Measurements from ENCODE around the gene COL9A3.
"Not testable (repeated sequence)": the region's sequence is repeated elsewhere in the genome, so short reads cannot be mapped to it uniquely, and the experiment has no call there.

COL9A3 gene

DNA sequence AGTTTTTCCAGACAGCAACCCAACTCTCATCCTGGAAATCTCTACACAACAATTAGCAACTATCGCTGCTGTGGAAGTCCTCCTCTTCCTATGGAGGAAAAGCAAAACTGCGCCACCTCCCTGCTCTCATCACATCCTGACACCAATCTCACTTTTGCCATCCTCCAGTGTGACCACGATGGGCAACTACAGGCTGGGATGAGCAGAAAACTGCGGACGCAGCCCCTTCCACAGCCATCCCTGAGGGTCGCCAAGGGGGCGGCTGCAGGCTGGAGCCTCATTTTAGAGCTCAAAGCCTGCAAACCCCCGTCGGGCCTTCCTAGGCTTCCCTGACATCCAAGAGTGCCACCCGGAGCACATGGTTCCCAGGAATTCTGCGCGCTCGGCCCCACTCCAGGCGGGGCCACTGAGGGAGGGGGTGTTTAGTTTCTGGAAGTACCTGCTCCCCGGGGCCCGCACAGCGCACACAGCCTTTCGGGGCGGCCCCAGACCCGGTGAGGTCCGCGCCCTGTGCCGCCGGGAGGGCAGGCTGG is 43.6 kb downstream of the COL9A3 start:
- DNase-seq = no peak

DNA sequence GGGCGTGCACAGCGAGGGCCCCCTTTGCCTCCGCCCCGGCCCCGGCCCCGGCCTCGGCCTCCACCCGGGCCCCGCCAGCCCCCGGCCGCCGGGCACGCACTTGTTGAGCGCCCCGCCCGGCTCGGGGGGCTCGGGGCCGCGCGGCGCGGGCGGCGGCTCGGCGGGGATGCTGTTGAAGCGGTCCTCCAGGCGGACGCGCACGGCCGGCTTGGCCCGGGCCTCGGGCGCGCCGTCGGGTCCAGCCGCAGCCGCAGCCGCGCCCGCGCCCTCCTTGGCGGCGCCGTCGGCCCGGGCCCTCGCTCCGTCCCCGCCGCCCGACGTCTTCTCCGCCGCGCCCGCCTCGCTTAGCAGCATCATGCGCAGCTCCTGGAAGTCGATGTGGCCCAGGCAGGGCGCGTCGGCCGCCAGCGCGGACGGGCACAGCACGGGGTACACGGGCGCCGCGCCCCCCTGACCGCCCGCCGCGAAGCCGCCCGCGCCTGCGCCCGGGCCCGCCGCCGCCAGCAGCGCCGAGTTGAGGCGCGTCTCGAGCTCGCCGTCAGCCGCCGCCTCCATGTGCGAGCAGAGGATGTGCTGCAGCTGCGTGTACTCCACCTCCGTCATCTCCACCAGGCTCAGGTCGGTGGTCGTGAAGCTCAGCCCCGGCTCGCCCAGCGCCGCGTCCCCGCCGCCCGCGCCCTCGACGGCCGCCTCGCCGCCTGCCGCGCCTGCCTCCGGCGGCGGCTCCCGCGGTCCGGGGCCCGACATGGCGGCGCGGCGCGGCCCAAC is 44.3 kb downstream of the COL9A3 start:
- DNase-seq = no peak

DNA sequence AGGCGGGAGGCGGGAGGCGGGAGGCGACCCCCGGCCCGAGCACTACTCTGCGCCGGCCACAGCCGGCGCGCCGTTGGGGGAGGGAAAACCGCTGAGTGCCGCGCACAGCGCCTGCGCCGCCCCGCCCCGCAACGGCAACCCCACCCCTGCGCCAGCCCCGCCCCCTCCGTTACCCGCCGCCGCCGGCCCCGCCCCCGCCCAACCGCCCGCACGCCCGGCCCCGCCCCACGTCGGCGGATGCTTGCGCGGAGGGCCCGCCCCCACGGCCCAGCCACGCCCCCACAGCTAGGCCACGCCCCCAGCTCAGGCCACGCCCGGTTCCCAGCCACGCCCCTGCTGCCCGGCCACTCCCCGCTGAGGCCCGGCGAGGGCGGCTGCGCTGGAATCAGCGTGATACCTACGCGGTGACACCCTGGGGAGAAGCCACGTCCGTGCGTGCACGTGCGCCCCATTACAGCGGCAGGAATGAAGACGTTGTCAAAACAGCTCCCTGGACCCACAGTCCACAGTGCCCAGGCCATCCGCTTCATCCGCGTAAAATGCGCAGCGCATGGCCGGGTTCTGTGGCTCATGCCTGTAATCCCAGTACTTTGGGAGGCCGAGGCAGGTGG is 45.0 kb downstream of the COL9A3 start, which contains the start of gene TCFL5:
Gene TCFL5 (minus strand): TSS at position 97 of the 611 bp plus-strand sequence. CDS start 152 bp downstream, outside the sequence.
- DNase-seq = no peak

DNA sequence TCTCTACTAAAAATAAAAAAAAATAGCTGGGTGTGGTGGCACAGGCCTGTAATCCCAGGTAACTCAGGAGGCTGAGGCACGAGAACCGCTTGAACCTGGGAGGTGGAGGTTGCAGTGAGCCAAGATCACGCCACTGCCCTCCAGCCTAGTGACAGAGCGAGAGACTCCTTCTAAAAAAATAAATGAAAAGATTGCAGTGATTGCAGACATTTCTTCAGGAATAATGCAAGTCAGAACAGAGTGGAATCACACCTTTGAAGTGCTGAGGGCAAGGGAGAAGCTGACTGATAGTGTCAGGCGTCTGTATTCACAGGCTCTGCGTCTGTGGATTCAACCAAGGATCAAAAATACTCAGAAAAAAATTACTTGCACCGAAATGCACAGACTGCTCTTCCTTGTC is 47.4 kb downstream of the COL9A3 start:
- no peak for DNase-seq

DNA sequence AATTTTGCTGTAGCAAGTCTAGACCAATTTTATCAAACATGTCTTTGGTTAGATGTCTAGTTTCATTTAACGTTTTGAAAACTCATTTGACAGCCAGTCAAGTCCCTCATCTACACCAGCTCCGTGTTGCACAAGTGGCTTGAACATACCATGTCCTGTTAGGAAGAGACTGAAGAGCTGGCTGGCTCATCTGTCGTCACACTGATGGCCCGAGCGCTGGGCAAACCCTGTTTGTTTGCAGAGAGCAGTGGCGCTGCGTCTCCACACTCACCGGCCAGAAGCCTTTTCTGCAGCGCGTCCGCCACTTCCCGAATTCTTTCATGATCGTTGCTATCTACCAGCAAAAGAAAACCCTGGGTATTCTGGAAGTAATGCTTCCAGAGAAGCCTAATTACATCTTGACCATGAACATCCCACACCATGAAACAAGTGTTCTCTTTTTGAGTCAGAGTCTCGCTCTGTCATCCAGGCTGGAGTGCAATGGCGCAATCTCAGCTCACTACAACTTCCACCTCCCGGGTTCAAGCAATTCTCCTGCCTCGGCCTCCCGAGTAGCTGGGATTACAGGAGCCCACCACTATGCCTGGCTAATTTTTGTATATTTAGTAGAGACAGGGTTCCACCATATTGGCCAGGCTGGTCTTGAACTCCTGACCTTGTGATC is 55.5 kb downstream of the COL9A3 start:
- DNase-seq = no peak

DNA sequence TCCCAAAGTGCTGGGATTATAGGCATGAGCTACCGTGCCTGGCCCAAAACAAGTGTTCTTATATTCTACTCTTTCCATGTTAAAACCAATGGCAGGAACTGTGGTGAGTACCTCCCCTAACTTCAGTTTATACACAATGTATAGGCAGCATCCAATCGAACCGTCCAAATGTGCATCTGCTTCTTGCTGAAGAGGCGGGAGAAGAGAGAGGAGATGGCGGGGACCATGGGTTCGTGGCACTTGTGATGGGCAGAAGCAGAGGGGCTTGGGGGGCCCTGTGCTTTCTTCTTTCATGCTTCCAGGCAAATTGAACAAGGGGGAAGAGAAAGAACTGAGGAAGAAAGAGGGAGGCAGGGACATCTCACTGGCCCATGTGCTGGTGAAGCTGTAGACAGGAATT is 56.0 kb downstream of the COL9A3 start:
- no peak for DNase-seq

DNA sequence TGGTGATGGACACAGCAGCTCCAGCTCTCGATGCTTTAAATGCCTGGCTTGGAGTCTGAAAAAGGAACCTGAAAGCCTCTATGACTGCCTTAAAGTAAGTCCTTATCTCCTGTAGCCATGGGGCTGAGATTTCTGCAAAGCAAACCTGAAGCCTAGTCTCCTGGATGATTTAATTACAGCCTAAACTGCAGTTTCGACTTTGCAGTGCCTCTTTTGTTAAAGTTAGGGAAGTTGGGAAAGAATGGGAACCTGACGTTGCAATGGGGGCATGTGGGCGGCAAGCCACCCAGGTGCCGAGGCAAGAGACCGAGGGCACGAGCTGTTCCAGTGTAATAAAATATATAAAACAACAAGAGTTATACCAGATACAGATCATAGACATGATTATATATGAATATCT is 56.4 kb downstream of the COL9A3 start:
- no peak for DNase-seq

DNA sequence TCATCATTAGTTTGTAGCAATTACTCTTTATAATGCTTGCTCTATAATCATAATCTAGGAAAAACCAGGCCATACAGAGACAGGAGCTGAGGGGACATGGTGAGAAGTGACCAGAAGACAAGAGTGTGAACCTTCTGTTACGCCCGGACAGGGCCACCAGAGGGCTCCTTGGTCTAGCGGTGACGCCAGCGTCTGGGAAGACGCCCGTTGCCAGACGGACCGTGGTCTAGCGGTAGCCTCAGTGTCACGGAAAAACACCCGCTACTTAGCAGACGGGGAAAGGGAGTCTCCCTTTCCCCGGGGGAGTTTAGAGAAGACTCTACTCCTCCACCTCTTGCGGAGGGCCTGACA is 56.8 kb downstream of the COL9A3 start:
- DNase-seq = not testable (repeated sequence)

DNA sequence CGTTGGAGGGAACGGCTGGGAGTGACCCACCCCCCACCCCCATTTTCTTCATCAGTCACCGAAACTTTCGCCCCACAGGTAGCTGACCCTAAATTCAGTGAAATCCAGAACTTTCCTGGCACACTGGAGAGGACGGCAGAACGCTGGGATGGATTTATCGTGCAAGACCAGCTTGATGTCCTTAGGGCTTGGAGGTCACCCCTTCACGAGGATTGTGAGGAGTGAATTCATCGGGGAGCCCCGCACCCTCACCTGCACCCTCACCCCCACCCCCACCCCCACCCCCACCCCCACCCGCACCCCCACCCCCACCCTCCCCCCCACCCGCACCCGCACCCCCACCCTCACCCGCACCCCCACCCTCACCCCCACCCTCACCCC is 58.1 kb downstream of the COL9A3 start:
- DNase-seq = no peak

DNA sequence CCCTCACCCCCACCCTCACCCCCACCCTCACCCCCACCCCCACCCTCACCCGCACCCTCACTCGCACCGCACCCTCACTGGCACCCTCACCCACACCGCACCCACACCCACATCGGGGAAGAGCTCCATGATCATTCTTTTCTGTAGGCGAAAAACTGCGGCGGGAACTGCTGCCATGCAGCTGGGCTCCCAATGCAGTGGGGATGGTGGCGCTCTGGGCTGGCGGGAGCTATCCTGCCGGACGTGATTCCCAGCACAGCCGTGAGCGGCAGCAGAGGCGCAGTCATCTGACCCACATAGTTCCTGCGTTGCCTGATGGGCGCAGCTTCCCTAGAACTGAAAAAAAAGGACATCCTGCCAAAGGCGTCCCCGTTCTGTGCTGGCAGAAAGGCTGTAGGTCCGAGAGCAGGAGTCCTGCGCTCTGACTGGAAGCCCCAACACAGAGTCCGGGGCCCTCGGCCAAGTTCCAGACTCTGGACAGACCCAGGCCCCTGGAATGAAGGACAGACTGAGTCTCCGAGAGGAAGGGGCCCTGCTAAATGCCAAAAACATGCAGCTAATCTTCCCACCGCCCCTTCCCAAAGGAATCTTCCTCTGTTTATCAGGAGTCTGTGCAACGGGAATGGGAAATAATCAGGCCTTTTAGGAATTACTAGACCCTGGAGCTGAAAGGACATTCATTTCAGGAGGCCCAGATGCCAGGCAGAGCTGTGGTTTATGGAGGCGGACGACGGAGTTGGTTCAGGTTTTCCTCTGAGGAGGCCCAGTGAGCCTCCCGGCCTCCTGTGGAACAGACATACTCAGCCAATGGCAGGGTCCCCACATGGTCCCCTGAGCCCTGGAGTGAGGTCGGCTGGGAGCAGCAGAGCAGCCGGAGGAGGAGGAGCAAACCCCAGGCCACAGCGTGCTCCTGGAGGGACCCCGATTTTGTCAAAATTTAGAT is 58.8 kb downstream of the COL9A3 start:
- peak; percentile 20 for DNase-seq

DNA sequence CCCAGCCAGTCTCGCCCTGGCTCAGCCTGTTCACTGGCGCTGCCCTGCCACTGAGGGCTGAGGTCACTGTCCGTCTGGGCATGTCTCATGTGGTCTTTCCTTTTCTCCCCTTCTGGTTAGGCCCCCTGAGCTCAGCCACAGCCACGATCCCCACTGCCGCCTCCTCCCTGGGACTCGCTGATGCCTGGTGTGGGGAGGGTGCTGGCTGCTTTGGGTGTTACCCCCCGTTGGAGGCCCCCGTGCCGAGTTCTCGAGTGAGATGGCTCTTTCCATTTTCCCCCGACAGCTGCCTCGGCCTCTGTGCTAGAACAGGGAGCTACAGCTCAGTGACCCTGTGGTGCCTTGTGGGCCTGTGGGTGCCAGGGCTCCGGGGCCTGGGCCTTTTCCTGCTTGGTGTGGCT is 59.7 kb downstream of the COL9A3 start:
- no peak for DNase-seq

DNA sequence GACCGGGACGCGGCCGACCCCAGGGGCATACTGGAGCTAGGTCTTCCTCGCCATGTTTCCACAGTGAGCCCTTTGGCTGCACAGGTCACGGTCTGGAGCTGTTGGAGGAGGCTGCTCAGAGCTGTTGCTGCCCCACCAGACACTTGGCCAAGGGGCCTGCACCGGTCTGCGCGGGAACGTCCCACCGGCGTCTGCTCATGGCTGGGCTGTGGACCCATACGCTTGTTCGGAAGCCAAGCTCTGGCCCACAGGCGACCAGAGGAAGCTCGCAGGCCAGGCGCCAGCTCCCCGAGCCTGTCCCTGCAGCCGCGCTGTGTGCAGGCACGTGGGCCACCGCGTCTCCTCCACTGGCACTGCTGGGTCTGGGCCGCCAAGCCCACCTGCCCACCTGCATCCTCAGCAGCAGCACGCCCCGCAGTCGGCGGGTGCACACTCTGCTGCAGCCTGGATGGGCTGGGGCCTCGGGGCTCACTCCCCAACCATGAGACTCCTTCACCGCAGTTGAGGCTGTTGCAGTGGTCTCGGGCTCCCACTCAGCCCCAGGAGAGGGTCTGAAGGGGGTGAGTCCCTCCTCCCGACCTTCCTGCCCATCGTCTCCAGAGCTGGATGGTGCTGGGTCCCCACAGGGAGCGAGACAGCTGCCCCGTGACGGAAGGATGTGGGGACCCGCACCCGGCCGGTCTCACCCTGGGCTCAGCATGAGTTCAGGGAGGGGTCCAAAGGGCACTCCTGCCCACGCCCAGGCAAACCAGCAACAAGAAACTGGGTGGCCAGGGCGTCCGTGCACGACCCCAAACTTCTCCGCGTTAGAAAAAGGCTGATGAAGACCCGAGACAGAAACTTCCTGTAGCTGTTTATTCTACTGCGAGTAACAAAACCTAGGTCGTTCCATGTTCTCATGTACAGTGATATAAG is 60.3 kb downstream of the COL9A3 start:
- no peak for DNase-seq

DNA sequence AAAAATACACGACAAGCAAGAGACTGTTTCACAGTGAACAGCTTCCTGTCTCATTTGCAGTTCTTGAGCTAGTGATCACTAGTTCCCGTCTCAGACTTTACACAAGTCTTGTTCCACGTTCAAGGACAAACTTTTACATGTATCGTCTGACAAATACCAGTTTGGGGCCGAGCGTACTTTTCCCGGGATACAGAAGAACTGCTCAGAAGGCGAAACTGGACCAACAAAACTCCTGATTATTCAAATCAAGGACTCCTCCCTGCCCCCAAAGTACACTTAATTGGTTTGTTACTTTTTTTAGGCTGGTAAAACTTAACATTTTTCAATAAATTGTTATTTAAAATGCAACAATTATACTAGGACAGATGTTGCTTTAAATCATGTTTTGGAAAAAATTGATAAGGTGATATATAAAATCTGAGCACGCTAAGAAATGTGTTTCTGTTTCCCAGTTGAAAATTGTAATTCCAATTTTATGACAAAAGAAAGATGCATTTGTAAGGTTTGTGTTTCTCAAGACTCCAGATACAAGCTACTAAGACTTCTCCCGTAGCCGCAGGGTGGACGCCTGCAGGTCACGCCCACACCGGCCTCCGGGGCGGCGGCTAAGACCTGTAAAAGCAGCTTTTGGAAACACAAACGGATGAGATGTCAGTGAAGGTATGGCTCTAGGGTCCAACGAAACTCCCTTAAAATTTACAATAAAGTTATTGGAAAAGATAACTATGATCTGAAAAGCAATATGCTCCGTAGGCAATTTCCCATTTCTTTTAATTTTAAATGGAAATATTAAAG is 61.6 kb downstream of the COL9A3 start:
- no peak for DNase-seq

DNA sequence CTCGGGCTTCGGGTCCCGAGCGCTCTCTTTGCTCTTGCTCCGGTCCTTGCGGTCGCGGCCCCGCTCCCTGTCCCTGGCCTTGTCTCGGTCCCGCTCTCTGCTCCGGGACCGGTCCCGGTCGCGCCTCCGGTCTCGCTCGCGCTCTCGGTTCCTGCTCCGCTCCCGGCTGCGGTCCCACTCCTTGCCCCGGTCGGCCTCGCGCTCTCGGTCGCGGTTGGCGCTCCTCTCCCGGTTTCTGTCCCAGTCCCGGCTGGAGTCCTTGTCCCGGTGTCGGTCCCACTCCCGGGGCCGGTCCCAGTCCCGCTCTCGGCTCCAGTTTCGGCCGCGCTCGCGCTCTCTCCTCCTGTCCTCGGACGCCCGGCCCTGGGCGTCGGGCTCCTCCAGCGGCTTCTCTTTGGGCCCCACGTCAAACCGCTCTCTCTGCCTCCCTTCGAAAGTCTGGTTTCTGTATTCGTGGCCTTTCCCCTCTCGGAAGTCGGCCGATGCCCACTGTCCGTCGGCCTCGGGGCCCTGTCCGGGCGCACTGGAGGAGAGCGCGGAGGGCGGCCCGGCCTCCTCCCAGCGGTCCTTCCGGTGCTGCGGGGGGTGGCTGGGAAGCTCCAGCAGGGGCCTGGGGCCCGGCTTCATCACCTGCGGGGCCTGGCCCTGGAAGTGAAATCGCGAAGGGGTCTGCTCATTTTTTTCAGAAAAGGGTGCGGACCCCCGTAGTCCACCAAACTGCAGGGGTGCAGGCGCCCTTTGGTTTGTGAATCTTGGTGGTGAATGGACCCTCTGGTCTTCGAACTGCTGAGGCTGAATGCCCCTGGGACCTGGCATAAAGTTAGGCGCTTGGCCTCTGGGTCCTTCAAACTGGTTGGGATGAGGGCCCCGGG is 62.7 kb downstream of the COL9A3 start:
- no peak for DNase-seq

DNA sequence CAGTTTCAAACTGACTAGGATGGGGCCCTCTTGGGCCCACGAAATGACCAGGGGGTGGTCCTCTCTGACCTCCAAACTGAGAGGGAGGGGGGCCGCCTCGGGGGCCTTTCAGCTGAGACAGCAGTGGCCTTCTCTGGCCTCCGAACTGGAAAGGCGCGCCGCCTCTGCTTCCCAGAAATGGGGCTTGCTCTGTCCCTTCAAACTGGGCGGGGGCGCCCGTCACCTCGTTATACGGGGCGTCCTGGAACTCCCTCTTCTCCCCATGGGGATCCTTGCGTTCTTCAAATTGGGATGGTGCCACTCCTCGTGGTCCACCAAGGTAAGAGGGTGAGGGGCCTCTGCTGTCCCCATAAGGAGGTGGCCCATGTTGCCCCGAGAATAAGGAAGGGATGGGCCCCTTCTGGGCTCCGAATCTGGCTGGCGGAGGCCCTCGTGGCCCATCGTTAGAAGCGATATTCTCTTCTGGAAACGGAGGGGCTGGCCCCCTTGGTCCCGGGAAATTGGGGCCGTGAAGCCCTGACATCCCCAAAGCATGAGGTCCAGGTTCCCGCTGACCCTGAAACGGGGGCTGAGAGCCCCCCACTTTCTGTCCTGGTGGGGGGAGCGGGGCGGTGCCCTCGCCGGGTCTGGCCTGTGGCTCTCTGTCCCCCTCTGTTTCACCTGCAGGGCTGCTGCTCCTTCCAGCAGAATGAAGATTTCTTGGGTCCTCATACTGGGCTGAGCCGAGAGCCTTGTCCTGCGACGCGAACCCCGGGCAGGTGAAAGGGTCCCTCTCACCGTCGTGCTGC is 63.5 kb downstream of the COL9A3 start:
- no peak for DNase-seq

DNA sequence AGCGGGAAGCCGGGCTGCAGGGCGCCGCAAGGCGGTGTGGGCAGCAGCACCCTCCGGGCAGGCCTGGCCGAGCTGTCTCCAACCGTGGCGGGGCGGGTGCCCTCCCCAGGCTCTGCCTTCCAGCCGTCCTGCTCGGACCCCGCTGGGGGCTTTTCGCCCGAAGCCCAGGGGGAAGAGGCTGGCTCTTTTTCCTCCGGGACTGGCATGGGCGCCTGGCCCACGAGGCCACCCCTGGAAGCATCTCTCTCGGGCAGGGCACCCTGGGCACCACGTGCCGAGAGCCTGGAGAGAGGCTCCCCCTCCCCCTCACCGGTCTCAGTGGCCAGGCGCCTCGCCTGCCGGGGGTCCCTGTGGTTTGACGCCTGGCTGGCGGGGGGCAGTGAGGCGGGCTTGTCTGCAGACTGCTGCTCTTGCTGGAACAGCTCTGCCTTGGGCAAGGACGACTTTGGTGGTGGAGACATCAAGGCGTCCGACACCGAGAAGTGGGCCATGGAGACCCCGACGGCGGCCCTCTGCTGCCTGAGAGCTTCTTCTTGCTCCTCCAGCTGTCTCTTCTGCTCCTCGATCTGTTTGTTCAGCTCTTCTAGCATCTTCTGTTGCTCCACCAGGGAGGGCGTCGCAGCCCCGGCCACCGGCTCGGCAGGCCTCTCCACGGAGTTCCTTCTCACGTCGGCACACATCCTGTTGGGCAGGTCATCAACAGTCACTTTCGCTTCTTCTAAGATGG is 64.2 kb downstream of the COL9A3 start:
- DNase-seq = no peak

DNA sequence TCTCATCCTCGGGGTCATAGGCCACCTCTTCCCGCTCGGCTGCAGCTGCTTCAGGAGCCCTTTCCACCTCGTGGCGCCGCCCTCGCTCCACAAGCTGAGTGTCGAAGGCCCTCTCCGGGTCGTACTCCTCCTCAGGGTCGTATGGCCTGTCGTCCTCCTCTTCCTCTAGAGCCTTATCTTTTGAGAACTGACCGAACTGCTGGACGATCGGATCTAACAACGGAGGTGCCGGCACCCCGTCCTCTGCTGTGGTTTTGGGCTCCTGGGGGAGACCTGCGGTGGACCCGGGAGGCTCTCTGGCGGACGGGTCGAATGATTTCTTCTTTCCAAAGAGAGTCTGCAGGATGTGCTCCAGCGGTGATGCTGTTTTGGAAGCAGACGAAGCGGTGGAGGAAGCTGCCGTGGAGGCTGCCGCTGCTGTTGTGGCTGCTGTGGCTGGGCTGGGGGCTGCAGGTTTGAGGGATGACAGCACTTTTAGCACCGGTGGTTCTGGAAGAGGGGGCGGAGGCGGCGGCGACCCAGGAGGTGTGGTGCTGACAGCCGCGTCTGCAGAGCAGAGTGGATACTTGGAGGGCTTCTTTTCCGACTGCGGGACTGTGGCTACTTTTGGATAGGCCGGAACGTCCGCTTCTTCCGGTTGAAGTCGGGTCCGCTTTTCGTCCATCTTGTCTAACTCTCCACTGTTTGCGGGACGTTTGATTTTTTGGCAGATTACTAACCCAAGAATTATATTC is 65.0 kb downstream of the COL9A3 start:
- no peak for DNase-seq

DNA sequence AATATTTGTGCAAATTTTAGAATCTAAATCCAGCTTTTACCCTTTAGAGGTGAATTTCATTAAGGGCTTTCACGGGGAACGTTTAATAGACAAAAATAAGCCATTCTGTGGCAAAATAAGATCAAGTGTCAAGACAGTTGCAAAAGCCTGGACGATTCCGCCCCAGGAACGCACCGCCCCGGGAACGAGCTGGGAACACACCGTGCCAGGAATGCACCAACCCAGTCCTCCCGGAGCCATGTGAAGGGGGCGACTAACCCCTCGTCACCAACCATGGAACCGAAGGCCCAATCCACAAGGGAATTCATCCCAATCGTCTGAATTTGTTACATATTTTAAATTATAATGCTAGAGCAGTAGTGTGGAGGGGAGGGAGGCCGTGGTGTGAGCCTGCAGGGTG is 65.6 kb downstream of the COL9A3 start:
- DNase-seq = no peak
